ENCODE data around the gene PAX3.

- TF ChIP-seq, protein P1, sequence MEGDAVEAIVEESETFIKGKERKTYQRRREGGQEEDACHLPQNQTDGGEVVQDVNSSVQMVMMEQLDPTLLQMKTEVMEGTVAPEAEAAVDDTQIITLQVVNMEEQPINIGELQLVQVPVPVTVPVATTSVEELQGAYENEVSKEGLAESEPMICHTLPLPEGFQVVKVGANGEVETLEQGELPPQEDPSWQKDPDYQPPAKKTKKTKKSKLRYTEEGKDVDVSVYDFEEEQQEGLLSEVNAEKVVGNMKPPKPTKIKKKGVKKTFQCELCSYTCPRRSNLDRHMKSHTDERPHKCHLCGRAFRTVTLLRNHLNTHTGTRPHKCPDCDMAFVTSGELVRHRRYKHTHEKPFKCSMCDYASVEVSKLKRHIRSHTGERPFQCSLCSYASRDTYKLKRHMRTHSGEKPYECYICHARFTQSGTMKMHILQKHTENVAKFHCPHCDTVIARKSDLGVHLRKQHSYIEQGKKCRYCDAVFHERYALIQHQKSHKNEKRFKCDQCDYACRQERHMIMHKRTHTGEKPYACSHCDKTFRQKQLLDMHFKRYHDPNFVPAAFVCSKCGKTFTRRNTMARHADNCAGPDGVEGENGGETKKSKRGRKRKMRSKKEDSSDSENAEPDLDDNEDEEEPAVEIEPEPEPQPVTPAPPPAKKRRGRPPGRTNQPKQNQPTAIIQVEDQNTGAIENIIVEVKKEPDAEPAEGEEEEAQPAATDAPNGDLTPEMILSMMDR (IDR thresholded peaks at IDR 0.05) = no peak
- TF ChIP-seq EP300 (IDR thresholded peaks at IDR 0.05) = no peak
Measured at GRCh38 chr2:222333397-222333796, 34.6 kb upstream of the PAX3 start.

All from suprapubic skin (tissue), 3 donors.